GM23248 (cell line): ENCODE results near the gene MRPL28. TPM values are rescaled to one million over a fixed set of nuclear protein-coding genes. Genes with fewer than 3 reads are reported as not detected.

Source experiments
- DNase-seq: peaks from one replicate; pipeline ENCODE4 v3.0.0-alpha.2; 2015
- H2AFZ ChIP-seq: fragments of 200-600 bp; sonication (generic); 2 replicates; pipeline ENCODE4 v1.6.1; 2016; ENCODE audit warnings: antibody characterized with exemption
- H3F3A ChIP-seq: fragments of 200-600 bp; sonication (generic); 2 replicates; pipeline ENCODE4 v1.6.1; 2016; ENCODE audit warnings: mild to moderate bottlenecking, antibody characterized with exemption, mixed run types; ENCODE audit not compliant: insufficient read depth
- H3K27ac ChIP-seq: fragments of 200-600 bp; sonication (generic); 2 replicates; pipeline ENCODE4 v1.5.1; 2016; ENCODE audit warnings: mild to moderate bottlenecking
- H3K27me3 ChIP-seq: fragments of 200-600 bp; sonication (generic); replicated peaks from 2 replicates; pipeline ENCODE4 v1.6.1; 2016; ENCODE audit warnings: mild to moderate bottlenecking; ENCODE audit not compliant: insufficient read depth
- H3K36me3 ChIP-seq: fragments of 200-600 bp; sonication (generic); 2 replicates; pipeline ENCODE4 v1.6.1; 2016; ENCODE audit warnings: low read depth, mild to moderate bottlenecking
- H3K4me1 ChIP-seq: fragments of 200-600 bp; sonication (generic); 2 replicates; pipeline ENCODE4 v1.6.1; 2016; ENCODE audit warnings: mild to moderate bottlenecking; ENCODE audit not compliant: insufficient read depth
- H3K4me2 ChIP-seq: fragments of 200-600 bp; sonication (generic); one replicate; pipeline ENCODE4 v1.6.1; 2016; ENCODE audit warnings: mild to moderate bottlenecking; ENCODE audit not compliant: unreplicated experiment
- H3K4me3 ChIP-seq: fragments of 200-600 bp; sonication (generic); 2 replicates; pipeline ENCODE4 v1.5.1; 2016; ENCODE audit warnings: mild to moderate bottlenecking
- H3K79me2 ChIP-seq: fragments of 200-600 bp; sonication (generic); 2 replicates; pipeline ENCODE4 v1.6.1; 2016; ENCODE audit warnings: mild to moderate bottlenecking; ENCODE audit not compliant: insufficient read depth
- H3K9ac ChIP-seq: fragments of 200-600 bp; sonication (generic); 2 replicates; pipeline ENCODE4 v1.6.1; 2016; ENCODE audit warnings: mild to moderate bottlenecking
- H3K9me2 ChIP-seq: fragments of 200-600 bp; sonication (generic); 2 replicates; pipeline ENCODE4 v1.6.1; 2016; ENCODE audit warnings: mixed run types, mild to moderate bottlenecking, moderate library complexity; ENCODE audit not compliant: insufficient read depth
- H3K9me3 ChIP-seq: fragments of 200-600 bp; sonication (generic); one replicate; pipeline ENCODE4 v1.6.1; 2017; ENCODE audit warnings: low read depth
- H4K20me1 ChIP-seq: fragments of 200-600 bp; sonication (generic); 2 replicates; pipeline ENCODE4 v1.6.0; 2016; ENCODE audit not compliant: insufficient read depth
- EZH2 ChIP-seq: fragments of 200-600 bp; sonication (generic); IDR thresholded peaks from 2 replicates; pipeline ENCODE4 v1.6.1; 2018; ENCODE audit warnings: antibody characterized with exemption, mild to moderate bottlenecking; ENCODE audit not compliant: insufficient read depth, poor library complexity, severe bottlenecking
- EZH2phosphoT487 ChIP-seq: fragments of 200-600 bp; sonication (generic); IDR thresholded peaks from 2 replicates; pipeline ENCODE4 v1.6.1; 2018; ENCODE audit warnings: antibody characterized with exemption, moderate library complexity, mild to moderate bottlenecking, low read depth; ENCODE audit not compliant: insufficient read depth
- WGBS, 2 experiments: methylation state at CpG; one replicate each; pipeline ENCODE4 v1.1.6; 2015 to 2017; ENCODE audit warnings: low lambda C conversion rate in 2 of 2, low coverage in 1 of 2; ENCODE audit errors: missing lambda C conversion rate in 2 of 2; 5-methylcytosine and 5-hydroxymethylcytosine counted together
- in situ Hi-C: fragments of 300-500 bp; cut with MboI; formaldehyde crosslinking; loops from 2 replicates; pipeline ENCODE4 v1.15.0; 2020
- polyA plus RNA-seq: library from polyadenylated mRNA; unstranded; fragments of >200 nt; fragmentation: Nextera tagmentation; extraction: Ambion mirVana; gene quantifications from 2 replicates; pipeline ENCODE4 v1.2.1, GENCODE V29; 2016
- total RNA-seq: library from RNA; depleted of rRNA; stranded (reverse); fragments of >200 nt; shearing (Covaris generic); gene quantifications from 2 replicates; pipeline ENCODE4 v1.2.3, GENCODE V29; 2014

MRPL28 gene
- total and polyA plus RNA-seq, 2 experiments from 2014 or later = 103 to 108 TPM

DNA sequence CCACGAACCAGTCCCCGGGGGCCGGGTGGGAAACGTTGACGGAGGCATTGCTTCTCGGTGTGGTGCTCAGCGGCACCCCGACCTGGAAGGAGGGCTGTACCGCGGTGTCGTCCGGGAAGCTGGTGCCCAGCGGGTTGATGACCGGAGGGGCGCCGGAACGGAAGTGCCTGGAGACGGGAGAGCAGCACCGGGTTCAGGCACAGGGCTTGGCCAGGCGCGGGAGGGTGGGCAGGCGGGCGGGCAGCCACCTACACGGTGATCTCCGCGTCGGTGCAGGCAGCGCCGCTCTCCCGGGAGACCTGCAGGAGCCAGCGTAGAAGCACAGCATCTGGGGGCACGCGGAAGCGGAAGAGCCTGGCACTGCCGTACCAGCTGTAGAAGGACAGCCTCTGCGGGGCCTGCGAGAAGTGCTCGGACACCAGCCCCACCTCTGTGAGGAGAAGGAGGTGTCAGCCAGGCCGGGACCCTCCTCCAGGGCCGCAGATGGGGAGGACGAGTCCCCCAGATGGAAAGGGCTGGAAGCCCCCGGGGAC, 7.1 kb upstream of the MRPL28 start:
- DNase-seq = no peak
- peaks cover 30% of the 10 kb centered on the region for H3K79me2 ChIP-seq
- 91 to 98% methylated on average over 17 to 39 of the region's 42 CpGs for WGBS, 2 experiments

DNA sequence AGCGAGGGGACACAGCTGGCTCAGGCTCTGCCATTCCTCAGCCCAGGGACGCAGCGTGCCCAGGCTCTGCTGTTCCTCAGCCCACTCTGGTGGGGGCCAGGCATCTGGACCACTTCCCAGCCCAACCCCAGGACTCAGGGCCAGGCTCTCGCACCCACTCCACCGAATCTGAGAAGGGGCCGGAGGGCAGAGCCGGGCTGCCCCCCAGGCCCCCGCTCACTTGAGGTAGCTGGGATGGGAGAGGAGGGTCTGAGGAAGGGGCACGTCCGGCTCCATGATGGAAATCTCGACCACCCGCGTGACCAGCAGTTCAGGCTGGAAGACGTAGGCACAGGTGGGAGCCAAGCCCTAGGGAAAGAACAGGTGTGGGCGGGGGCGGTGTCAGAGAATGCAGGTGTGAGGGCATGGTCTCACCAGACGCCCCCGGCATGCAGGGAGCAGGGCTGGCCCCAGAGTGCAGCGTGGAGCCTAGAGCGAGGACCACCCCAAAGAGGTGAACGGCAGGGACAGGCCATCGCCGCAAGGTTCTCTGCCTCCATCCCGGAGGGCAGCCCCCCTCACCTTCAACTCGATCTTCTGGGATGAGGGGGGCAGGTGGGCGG, 6.6 kb upstream of the MRPL28 start:
- no peak overlapping the region for H2AFZ ChIP-seq

More for the DNA sequence above, 7.1 kb upstream of the MRPL28 start:
- no peaks in the 10 kb centered on the region for H3K9me3 ChIP-seq
- no peaks in the 10 kb centered on the region for H3K36me3 ChIP-seq
- H3K27me3 ChIP-seq = no peaks in the 10 kb centered on the region
- H3K4me1 ChIP-seq = no peaks in the 10 kb centered on the region
- in situ Hi-C loops = no loop called here
- no peaks in the 10 kb centered on the region for H3F3A ChIP-seq
- H3K27ac ChIP-seq = no peak overlapping the region
- no peak overlapping the region for H3K4me2 ChIP-seq
- H2AFZ ChIP-seq = no peak overlapping the region
- H3K9ac ChIP-seq = no peak overlapping the region
- TF ChIP-seq EZH2 (no peak), EZH2phosphoT487 (no peak)
- H3K4me3 ChIP-seq = no peak overlapping the region
- H4K20me1 ChIP-seq = no peaks in the 10 kb centered on the region
- no peaks in the 10 kb centered on the region for H3K9me2 ChIP-seq

DNA sequence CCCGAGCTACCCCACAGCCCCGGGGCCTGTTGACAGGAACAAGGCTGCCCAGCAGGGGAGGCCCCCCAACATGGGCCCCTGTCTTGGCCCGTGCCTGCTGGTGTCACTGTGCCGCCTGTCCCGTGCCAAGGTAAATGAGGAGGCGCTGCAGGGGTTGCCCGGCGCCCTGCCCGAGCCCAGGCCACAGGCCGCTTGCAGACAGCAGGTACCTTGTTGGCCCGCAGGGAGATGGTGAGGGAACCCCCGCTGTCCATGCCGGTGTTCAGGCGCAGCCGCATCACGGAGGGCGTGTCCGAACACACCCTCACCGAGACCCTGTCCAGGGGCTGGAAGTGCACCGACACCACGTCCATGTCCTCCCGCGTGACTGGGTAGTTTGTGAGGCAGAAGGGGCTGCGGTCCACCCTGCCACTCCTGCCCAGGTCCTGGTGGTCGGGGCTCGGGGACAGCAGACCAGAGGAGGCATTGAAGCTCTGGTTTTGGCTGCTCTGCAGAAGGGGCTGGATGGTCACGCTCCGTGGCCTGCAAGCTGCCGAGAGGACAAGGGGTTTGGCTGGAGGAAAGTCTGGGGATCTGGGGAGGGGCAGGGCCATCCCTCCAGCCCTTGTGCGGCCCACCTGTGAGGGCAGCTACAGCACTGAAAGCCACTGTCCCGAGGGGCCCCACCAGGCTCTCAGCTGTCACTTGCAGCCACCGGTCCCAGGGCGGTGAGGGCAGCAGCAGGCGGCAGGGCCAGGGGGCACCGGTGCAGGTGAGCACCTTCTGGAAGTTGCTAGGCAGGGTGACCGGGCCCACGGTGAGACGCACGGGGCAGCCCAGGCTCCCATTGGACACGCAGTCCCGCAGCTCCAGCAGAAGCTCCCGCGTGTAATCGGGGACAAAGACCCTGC, 5.8 kb upstream of the MRPL28 start:
- TF ChIP-seq EZH2 (no peak), EZH2phosphoT487 (no peak)
- Histone ChIP-seq H3K9me2 (no peaks in the 10 kb centered on the region), H2AFZ (no peak overlapping the region), H3K4me2 (no peak overlapping the region), H3K9me3 (no peaks in the 10 kb centered on the region), H3K9ac (no peak overlapping the region), H3K27ac (no peak overlapping the region), H3F3A (no peaks in the 10 kb centered on the region), H3K27me3 (no peaks in the 10 kb centered on the region), H3K4me3 (no peak overlapping the region), H3K79me2 (peaks cover 27% of the 10 kb centered on the region), H3K4me1 (no peaks in the 10 kb centered on the region), H4K20me1 (no peaks in the 10 kb centered on the region), H3K36me3 (no peaks in the 10 kb centered on the region)
- in situ Hi-C loops = no loop called here
- 92 to 94% methylated on average over 41 to 44 of the region's 44 CpGs for WGBS, 2 experiments
- no peak for DNase-seq

More for the DNA sequence above, 6.6 kb upstream of the MRPL28 start:
- no peak for DNase-seq
- in situ Hi-C loops = no loop called here
- Histone ChIP-seq H3K4me2 (no peak overlapping the region), H4K20me1 (no peaks in the 10 kb centered on the region), H3K27me3 (no peaks in the 10 kb centered on the region), H3K79me2 (peaks cover 30% of the 10 kb centered on the region), H3K9me3 (no peaks in the 10 kb centered on the region), H3K36me3 (no peaks in the 10 kb centered on the region), H3K9ac (no peak overlapping the region), H3K27ac (no peak overlapping the region), H3K9me2 (no peaks in the 10 kb centered on the region), H3K4me3 (no peak overlapping the region), H3F3A (no peaks in the 10 kb centered on the region), H3K4me1 (no peaks in the 10 kb centered on the region)
- 93 to 95% methylated on average over 15 to 25 of the region's 26 CpGs for WGBS, 2 experiments
- no peak for TF ChIP-seq EZH2

DNA sequence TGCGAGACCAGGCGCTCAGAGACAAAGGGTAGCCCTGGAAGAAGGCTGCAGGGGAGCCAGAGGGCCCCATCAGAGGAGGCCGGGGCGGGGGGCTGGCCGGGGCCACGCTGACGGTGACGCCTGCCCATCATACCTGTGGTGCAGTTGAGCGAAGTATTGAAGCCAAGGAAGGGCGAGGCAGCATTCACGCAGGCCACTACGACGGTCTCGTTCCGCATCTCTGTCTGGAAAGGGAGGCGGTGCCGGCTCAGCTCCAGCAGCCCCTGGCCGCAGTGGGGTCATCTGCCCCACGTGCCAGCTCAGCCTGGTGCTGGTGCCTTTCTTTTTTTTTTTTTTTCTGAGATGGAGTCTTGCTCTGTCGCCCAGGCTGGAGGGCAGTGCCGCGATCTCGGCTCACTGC, 4.9 kb upstream of the MRPL28 start:
- no peak overlapping the region for H2AFZ ChIP-seq
- H3K9me2 ChIP-seq = no peaks in the 10 kb centered on the region
- no peak overlapping the region for H3K4me2 ChIP-seq
- DNase-seq = no peak
- peaks cover 18% of the 10 kb centered on the region for H3K79me2 ChIP-seq
- no peak overlapping the region for H3K4me3 ChIP-seq
- in situ Hi-C loops = no loop called here
- no peaks in the 10 kb centered on the region for H3F3A ChIP-seq
- 98% methylated on average over 23 of the region's 23 CpGs for WGBS, 2 experiments
- no peaks in the 10 kb centered on the region for H3K36me3 ChIP-seq
- no peaks in the 10 kb centered on the region for H4K20me1 ChIP-seq
- no peaks in the 10 kb centered on the region for H3K9me3 ChIP-seq
- no peak overlapping the region for H3K27ac ChIP-seq
- no peak overlapping the region for H3K9ac ChIP-seq
- peaks cover 5% of the 10 kb centered on the region for H3K4me1 ChIP-seq
- no peaks in the 10 kb centered on the region for H3K27me3 ChIP-seq
- TF ChIP-seq EZH2 (no peak), EZH2phosphoT487 (no peak)
